HEK293T (cell line): ENCODE results near the gene MUC4.
"Not testable (repeated sequence)": the region's sequence is repeated elsewhere in the genome, so short reads cannot be mapped to it uniquely, and the experiment has no call there.

ENCODE experiments used
- CTCF ChIA-PET: fragments of 350-600 bp; formaldehyde crosslinking; extraction: SDS; loops from one replicate; lab custom pipeline; 2021; ENCODE audit warnings: antibody characterized with exemption, inconsistent platforms; lab: Yijun Ruan, JAX
- POLR2A ChIA-PET: fragments of 350-600 bp; formaldehyde crosslinking; extraction: SDS; loops from one replicate; lab custom pipeline; 2020; ENCODE audit warnings: antibody characterized with exemption, inconsistent platforms; lab: Yijun Ruan, JAX
- DNase-seq: peaks from one replicate; pipeline ENCODE4 v3.0.0; 2012; ENCODE audit warnings: mixed read lengths; ENCODE audit errors: extremely low spot score
- ARNT ChIP-seq: fragments of 450-650 bp; IDR thresholded peaks from 2 replicates; pipeline ENCODE4 v1.6.1; 2017; ENCODE audit warnings: mild to moderate bottlenecking
- BHLHE40 ChIP-seq: fragments of 450-650 bp; IDR thresholded peaks from 2 replicates; pipeline ENCODE4 v1.6.1; 2016; ENCODE audit warnings: mild to moderate bottlenecking, moderate library complexity, borderline replicate concordance
- CTBP1 ChIP-seq: fragments of 450-650 bp; IDR thresholded peaks from 2 replicates; pipeline ENCODE4 v1.6.1; 2016; ENCODE audit warnings: borderline replicate concordance
- ELF4 ChIP-seq: fragments of 450-650 bp; IDR thresholded peaks from 2 replicates; pipeline ENCODE4 v1.6.1; 2017; ENCODE audit warnings: antibody characterized with exemption
- FOXA1 ChIP-seq: fragments of 450-650 bp; IDR thresholded peaks from 2 replicates; pipeline ENCODE4 v1.6.1; 2016; ENCODE audit warnings: mild to moderate bottlenecking
- FOXK2 ChIP-seq: fragments of 450-650 bp; IDR thresholded peaks from 2 replicates; pipeline ENCODE4 v1.6.1; 2016; ENCODE audit warnings: mild to moderate bottlenecking
- FOXM1 ChIP-seq: fragments of 450-650 bp; IDR thresholded peaks from 2 replicates; pipeline ENCODE4 v1.6.1; 2017; ENCODE audit warnings: mild to moderate bottlenecking, borderline replicate concordance
- HDGF ChIP-seq: fragments of 450-650 bp; IDR thresholded peaks from 2 replicates; pipeline ENCODE4 v1.6.1; 2017; ENCODE audit warnings: antibody characterized with exemption, borderline replicate concordance
- L3MBTL2 ChIP-seq: fragments of 450-650 bp; conservative IDR thresholded peaks from 2 replicates; pipeline ENCODE4 v1.6.1; 2016; ENCODE audit warnings: mild to moderate bottlenecking
- LEF1 ChIP-seq: fragments of 450-650 bp; IDR thresholded peaks from 2 replicates; pipeline ENCODE4 v1.6.1; 2017; ENCODE audit warnings: mild to moderate bottlenecking, borderline replicate concordance
- NFRKB ChIP-seq: fragments of 450-650 bp; IDR thresholded peaks from 2 replicates; pipeline ENCODE4 v1.6.1; 2016; ENCODE audit warnings: mild to moderate bottlenecking, moderate library complexity
- PKNOX1 ChIP-seq: fragments of 450-650 bp; IDR thresholded peaks from 2 replicates; pipeline ENCODE4 v1.6.1; 2016
- SP1 ChIP-seq: fragments of 450-650 bp; IDR thresholded peaks from 2 replicates; pipeline ENCODE4 v1.6.1; 2017
- SUZ12 ChIP-seq: fragments of 450-650 bp; IDR thresholded peaks from 2 replicates; pipeline ENCODE4 v1.6.1; 2016; ENCODE audit warnings: mild to moderate bottlenecking
- TARDBP ChIP-seq: fragments of 450-650 bp; IDR thresholded peaks from 2 replicates; pipeline ENCODE4 v1.6.1; 2016
- ZNF384 ChIP-seq: fragments of 450-650 bp; IDR thresholded peaks from 2 replicates; pipeline ENCODE4 v1.6.1; 2016

MUC4 gene

GRCh38 chr3:195744437-195744836 lies 67.3 kb downstream of the MUC4 start:
- POLR2A ChIA-PET = no interaction called here
- CTCF ChIA-PET = no interaction called here
- DNase-seq = no peak
- TF ChIP-seq PKNOX1 (no peak), SP1 (no peak), ELF4 (no peak), FOXK2 (no peak), FOXM1 (no peak), L3MBTL2 (no peak), SUZ12 (no peak)

GRCh38 chr3:195739561-195740111 lies 72.1 kb downstream of the MUC4 start:
- ChIA-PET CTCF (no interaction called here), POLR2A (no interaction called here)
- DNase-seq = no peak
- TF ChIP-seq ELF4 = no peak
- TF ChIP-seq CTBP1 = no peak
- TF ChIP-seq BHLHE40 = no peak
- no peak for TF ChIP-seq TARDBP
- no peak for TF ChIP-seq NFRKB
- TF ChIP-seq SUZ12 = no peak
- TF ChIP-seq FOXM1 = no peak
- TF ChIP-seq ZNF384 = no peak
- TF ChIP-seq ARNT = no peak
- no peak for TF ChIP-seq PKNOX1
- TF ChIP-seq HDGF = no peak
- TF ChIP-seq FOXA1 = no peak
- no peak for TF ChIP-seq SP1
- no peak for TF ChIP-seq FOXK2
- TF ChIP-seq L3MBTL2 = no peak
- no peak for TF ChIP-seq LEF1

- ChIA-PET POLR2A (no interaction called here), CTCF (interaction anchor here (1.0 kb wide), 1 partner anchor 177 kb away, joined by 3 read pairs; no protein-coding TSS in a partner anchor)
- TF ChIP-seq BHLHE40 = no peak
- no peak for TF ChIP-seq ZNF384
- TF ChIP-seq ARNT = no peak
- no peak for TF ChIP-seq FOXK2
- no peak for TF ChIP-seq L3MBTL2
- TF ChIP-seq SP1 = no peak
- no peak for TF ChIP-seq LEF1
- TF ChIP-seq ELF4 = no peak
- TF ChIP-seq FOXM1 = no peak
- no peak for TF ChIP-seq PKNOX1
- TF ChIP-seq TARDBP = no peak
- no peak for TF ChIP-seq NFRKB
- DNase-seq = no peak
These were observed 73.3 kb downstream of the MUC4 start for GRCh38 chr3:195738274-195739044.

- DNase-seq, POLR2A ChIA-PET, CTCF ChIA-PET: not testable (repeated sequence)
These were observed 73.9 kb downstream of the MUC4 start for GRCh38 chr3:195737782-195738181.

GRCh38 chr3:195736866-195737490 lies 74.8 kb downstream of the MUC4 start:
- no peak for TF ChIP-seq BHLHE40
- no peak for TF ChIP-seq SP1
- TF ChIP-seq L3MBTL2 = no peak
- TF ChIP-seq PKNOX1 = no peak
- TF ChIP-seq FOXM1 = no peak
- no peak for TF ChIP-seq ZNF384
- TF ChIP-seq CTBP1 = no peak
- no peak for TF ChIP-seq NFRKB
- no peak for TF ChIP-seq FOXA1
- no peak for TF ChIP-seq FOXK2
- TF ChIP-seq TARDBP = no peak
- TF ChIP-seq ELF4 = no peak
- POLR2A ChIA-PET = no interaction called here
- CTCF ChIA-PET = no interaction called here
- DNase-seq = no peak
